ENCODE measurements around the gene KRT82. TPM values are rescaled to one million over a fixed set of nuclear protein-coding genes. Genes with fewer than 3 reads are reported as not detected.
A peak's percentile ranks its signal among the peaks of the same experiment; 100 is the strongest.
"Not testable (repeated sequence)": the region's sequence is repeated elsewhere in the genome, so short reads cannot be mapped to it uniquely, and the experiment has no call there.

Gene KRT82
- total and polyA plus RNA-seq, 2 experiments from 2014 or later: not detected

GRCh38 chr12:52411815-52412214 lies 5.7 kb upstream of the KRT82 start:
- H3K79me2 ChIP-seq (replicated peaks; ENCODE audit: insufficient read depth): no peaks in the 10 kb centered on the region
- H3K36me3 ChIP-seq (ENCODE audit: insufficient read depth): no peaks in the 10 kb centered on the region
- ATAC-seq (no peak), DNase-seq (ENCODE audit: low spot score) (no peak)
- Mint-ChIP-seq H3K4me3 (no peak overlapping the region), H3K4me1 (peaks cover 4% of the 10 kb centered on the region; the same call in 1 of the 3 replicates), H3K27ac (no peak overlapping the region), H3K36me3 (ENCODE audit: low read depth) (peaks cover 7% of the 10 kb centered on the region), H3K27me3 (ENCODE audit: insufficient read depth, low read depth, poor library complexity) (peaks cover 4% of the 10 kb centered on the region), H3K9me3 (peaks cover 25% of the 10 kb centered on the region)
- H4K20me1 ChIP-seq (replicated peaks; ENCODE audit: insufficient read depth): no peaks in the 10 kb centered on the region
- no peaks in the 10 kb centered on the region for H3K4me1 ChIP-seq (ENCODE audit: insufficient read depth)
- TF ChIP-seq ZNF331 (CRISPR knock-in tag; IDR thresholded peaks at IDR 0.05; ENCODE audit: low read depth): no peak
- TF ChIP-seq, protein P1, sequence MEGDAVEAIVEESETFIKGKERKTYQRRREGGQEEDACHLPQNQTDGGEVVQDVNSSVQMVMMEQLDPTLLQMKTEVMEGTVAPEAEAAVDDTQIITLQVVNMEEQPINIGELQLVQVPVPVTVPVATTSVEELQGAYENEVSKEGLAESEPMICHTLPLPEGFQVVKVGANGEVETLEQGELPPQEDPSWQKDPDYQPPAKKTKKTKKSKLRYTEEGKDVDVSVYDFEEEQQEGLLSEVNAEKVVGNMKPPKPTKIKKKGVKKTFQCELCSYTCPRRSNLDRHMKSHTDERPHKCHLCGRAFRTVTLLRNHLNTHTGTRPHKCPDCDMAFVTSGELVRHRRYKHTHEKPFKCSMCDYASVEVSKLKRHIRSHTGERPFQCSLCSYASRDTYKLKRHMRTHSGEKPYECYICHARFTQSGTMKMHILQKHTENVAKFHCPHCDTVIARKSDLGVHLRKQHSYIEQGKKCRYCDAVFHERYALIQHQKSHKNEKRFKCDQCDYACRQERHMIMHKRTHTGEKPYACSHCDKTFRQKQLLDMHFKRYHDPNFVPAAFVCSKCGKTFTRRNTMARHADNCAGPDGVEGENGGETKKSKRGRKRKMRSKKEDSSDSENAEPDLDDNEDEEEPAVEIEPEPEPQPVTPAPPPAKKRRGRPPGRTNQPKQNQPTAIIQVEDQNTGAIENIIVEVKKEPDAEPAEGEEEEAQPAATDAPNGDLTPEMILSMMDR (conservative IDR thresholded peaks at IDR 0.05; ENCODE audit: low read depth in 2 of 2): no peak
- no peak for TF ChIP-seq EZH2 (IDR thresholded peaks at IDR 0.05; ENCODE audit: low read depth, unreplicated experiment)
- no peak for TF ChIP-seq JUNB (IDR thresholded peaks at IDR 0.05; ENCODE audit: unreplicated experiment)
- no peak overlapping the region for H2AFZ ChIP-seq
- no peak overlapping the region for H3K4me2 ChIP-seq
- H3K27me3 ChIP-seq (ENCODE audit: insufficient read depth): no peaks in the 10 kb centered on the region
- H3K4me3 ChIP-seq: no peak overlapping the region
- H3K27ac ChIP-seq (ENCODE audit: low read depth): no peak overlapping the region
- H3K9me2 ChIP-seq (ENCODE audit: insufficient read depth): no peaks in the 10 kb centered on the region
- H3F3A ChIP-seq (replicated peaks; ENCODE audit: low read depth): no peaks in the 10 kb centered on the region

DNA sequence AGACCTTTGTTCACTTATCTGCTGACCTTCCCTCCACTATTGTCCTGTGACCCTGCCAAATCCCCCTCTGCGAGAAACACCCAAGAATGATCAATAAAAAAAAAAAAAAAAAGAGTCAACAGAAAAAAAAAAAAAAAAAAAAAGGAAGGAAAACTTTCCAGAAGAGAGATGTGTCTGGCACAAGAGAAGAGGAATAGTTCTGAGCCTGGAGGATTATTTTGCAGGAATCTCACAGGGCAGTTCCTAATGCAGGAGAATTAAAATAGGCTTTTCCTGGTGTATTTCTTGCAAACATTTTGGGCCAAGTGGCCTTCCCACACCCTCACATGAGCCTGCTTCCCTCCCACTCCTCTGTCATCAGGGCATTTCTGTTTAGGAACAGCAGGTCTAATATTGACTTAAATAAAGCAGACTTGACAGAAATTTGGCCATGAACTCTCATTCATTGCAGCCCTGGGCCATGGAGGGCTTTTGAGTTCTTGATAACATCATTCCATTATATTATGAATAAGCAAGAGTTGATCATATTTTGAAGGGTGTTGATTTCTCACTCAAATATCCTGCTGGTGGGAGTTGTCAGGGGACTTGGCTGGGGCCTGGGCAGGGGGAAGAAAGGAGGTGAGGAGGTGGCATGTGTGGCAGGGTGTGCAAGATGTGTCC lies 4.6 kb upstream of the KRT82 start:
- H3K4me1 Mint-ChIP-seq; H3K27me3 Mint-ChIP-seq (ENCODE audit: insufficient read depth, low read depth, poor library complexity): not testable (repeated sequence)

GRCh38 chr12:52407918-52408317 lies 1.8 kb upstream of the KRT82 start:
- Mint-ChIP-seq H3K4me1 (peaks cover 5% of the 10 kb centered on the region), H3K36me3 (ENCODE audit: low read depth) (peaks cover 7% of the 10 kb centered on the region), H3K9me3 (peaks cover 25% of the 10 kb centered on the region), H3K4me3 (no peak overlapping the region), H3K27ac (no peak overlapping the region), H3K27me3 (ENCODE audit: insufficient read depth, low read depth, poor library complexity) (peaks cover 4% of the 10 kb centered on the region)
- DNase-seq (ENCODE audit: low spot score) (no peak), ATAC-seq (no peak)
- H4K20me1 ChIP-seq (replicated peaks; ENCODE audit: insufficient read depth): no peaks in the 10 kb centered on the region
- TF ChIP-seq, protein P2, sequence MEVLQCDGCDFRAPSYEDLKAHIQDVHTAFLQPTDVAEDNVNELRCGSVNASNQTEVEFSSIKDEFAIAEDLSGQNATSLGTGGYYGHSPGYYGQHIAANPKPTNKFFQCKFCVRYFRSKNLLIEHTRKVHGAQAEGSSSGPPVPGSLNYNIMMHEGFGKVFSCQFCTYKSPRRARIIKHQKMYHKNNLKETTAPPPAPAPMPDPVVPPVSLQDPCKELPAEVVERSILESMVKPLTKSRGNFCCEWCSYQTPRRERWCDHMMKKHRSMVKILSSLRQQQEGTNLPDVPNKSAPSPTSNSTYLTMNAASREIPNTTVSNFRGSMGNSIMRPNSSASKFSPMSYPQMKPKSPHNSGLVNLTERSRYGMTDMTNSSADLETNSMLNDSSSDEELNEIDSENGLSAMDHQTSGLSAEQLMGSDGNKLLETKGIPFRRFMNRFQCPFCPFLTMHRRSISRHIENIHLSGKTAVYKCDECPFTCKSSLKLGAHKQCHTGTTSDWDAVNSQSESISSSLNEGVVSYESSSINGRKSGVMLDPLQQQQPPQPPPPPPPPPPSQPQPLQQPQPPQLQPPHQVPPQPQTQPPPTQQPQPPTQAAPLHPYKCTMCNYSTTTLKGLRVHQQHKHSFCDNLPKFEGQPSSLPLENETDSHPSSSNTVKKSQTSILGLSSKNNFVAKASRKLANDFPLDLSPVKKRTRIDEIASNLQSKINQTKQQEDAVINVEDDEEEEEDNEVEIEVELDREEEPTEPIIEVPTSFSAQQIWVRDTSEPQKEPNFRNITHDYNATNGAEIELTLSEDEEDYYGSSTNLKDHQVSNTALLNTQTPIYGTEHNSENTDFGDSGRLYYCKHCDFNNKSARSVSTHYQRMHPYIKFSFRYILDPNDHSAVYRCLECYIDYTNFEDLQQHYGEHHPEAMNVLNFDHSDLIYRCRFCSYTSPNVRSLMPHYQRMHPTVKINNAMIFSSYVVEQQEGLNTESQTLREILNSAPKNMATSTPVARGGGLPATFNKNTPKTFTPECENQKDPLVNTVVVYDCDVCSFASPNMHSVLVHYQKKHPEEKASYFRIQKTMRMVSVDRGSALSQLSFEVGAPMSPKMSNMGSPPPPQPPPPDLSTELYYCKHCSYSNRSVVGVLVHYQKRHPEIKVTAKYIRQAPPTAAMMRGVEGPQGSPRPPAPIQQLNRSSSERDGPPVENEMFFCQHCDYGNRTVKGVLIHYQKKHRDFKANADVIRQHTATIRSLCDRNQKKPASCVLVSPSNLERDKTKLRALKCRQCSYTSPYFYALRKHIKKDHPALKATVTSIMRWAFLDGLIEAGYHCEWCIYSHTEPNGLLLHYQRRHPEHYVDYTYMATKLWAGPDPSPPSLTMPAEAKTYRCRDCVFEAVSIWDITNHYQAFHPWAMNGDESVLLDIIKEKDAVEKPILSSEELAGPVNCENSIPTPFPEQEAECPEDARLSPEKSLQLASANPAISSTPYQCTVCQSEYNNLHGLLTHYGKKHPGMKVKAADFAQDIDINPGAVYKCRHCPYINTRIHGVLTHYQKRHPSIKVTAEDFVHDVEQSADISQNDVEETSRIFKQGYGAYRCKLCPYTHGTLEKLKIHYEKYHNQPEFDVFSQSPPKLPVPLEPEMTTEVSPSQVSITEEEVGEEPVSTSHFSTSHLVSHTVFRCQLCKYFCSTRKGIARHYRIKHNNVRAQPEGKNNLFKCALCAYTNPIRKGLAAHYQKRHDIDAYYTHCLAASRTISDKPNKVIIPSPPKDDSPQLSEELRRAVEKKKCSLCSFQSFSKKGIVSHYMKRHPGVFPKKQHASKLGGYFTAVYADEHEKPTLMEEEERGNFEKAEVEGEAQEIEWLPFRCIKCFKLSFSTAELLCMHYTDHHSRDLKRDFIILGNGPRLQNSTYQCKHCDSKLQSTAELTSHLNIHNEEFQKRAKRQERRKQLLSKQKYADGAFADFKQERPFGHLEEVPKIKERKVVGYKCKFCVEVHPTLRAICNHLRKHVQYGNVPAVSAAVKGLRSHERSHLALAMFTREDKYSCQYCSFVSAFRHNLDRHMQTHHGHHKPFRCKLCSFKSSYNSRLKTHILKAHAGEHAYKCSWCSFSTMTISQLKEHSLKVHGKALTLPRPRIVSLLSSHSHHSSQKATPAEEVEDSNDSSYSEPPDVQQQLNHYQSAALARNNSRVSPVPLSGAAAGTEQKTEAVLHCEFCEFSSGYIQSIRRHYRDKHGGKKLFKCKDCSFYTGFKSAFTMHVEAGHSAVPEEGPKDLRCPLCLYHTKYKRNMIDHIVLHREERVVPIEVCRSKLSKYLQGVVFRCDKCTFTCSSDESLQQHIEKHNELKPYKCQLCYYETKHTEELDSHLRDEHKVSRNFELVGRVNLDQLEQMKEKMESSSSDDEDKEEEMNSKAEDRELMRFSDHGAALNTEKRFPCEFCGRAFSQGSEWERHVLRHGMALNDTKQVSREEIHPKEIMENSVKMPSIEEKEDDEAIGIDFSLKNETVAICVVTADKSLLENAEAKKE (CRISPR knock-in tag; IDR thresholded peaks at IDR 0.05): no peak
- TF ChIP-seq, protein P1 (conservative IDR thresholded peaks at IDR 0.05; ENCODE audit: low read depth in 2 of 2): peak; percentile 15 to 45; a peak in 3 of 4 replicates
- no peaks in the 10 kb centered on the region for H3K27me3 ChIP-seq (ENCODE audit: insufficient read depth)
- H3K4me1 ChIP-seq (ENCODE audit: insufficient read depth): no peaks in the 10 kb centered on the region
- H3K9me2 ChIP-seq (ENCODE audit: insufficient read depth): no peaks in the 10 kb centered on the region
- no peaks in the 10 kb centered on the region for H3K79me2 ChIP-seq (replicated peaks; ENCODE audit: insufficient read depth)
- H3K4me3 ChIP-seq: no peak overlapping the region
- H2AFZ ChIP-seq: no peak overlapping the region
- no peak overlapping the region for H3K4me2 ChIP-seq
- H3K27ac ChIP-seq (ENCODE audit: low read depth): no peak overlapping the region
- H3F3A ChIP-seq (replicated peaks; ENCODE audit: low read depth): no peaks in the 10 kb centered on the region
- no peaks in the 10 kb centered on the region for H3K36me3 ChIP-seq (ENCODE audit: insufficient read depth)

More for the DNA sequence above, 4.6 kb upstream of the KRT82 start:
- not testable (repeated sequence) for DNase-seq (ENCODE audit: low spot score); H3K9me2 ChIP-seq (ENCODE audit: insufficient read depth); H3K27me3 ChIP-seq (ENCODE audit: insufficient read depth); H3K36me3 ChIP-seq (ENCODE audit: insufficient read depth); H3K4me2 ChIP-seq; H3K79me2 ChIP-seq (replicated peaks; ENCODE audit: insufficient read depth); H3K36me3 Mint-ChIP-seq (ENCODE audit: low read depth); H3K4me1 ChIP-seq (ENCODE audit: insufficient read depth); H3K4me3 Mint-ChIP-seq; ATAC-seq; H3K27ac Mint-ChIP-seq; H3K27ac ChIP-seq (ENCODE audit: low read depth); H4K20me1 ChIP-seq (replicated peaks; ENCODE audit: insufficient read depth); H3K4me3 ChIP-seq; H3F3A ChIP-seq (replicated peaks; ENCODE audit: low read depth); H2AFZ ChIP-seq
- peaks cover 25% of the 10 kb centered on the region for H3K9me3 Mint-ChIP-seq
